ENCODE measurements around the gene PDE9A.
A peak's percentile ranks its signal among the peaks of the same experiment; 100 is the strongest.
"Not testable (repeated sequence)": the region's sequence is repeated elsewhere in the genome, so short reads cannot be mapped to it uniquely, and the experiment has no call there.

PDE9A gene

GRCh38 chr21:42653231-42654061 lies at the start of gene PDE9A:
Gene PDE9A, plus strand, starts transcription at chr21:42653621. Its CDS starts 194 bp downstream, at chr21:42653815.
- peak; percentile 35 for DNase-seq (ENCODE audit: low spot score)

- no peak for DNase-seq (ENCODE audit: low spot score)
These were observed 46.3 kb upstream of the PDE9A start for GRCh38 chr21:42607102-42607501.

- DNase-seq (ENCODE audit: low spot score), result no peak
These were observed 45.8 kb upstream of the PDE9A start for GRCh38 chr21:42607525-42608102.

DNA sequence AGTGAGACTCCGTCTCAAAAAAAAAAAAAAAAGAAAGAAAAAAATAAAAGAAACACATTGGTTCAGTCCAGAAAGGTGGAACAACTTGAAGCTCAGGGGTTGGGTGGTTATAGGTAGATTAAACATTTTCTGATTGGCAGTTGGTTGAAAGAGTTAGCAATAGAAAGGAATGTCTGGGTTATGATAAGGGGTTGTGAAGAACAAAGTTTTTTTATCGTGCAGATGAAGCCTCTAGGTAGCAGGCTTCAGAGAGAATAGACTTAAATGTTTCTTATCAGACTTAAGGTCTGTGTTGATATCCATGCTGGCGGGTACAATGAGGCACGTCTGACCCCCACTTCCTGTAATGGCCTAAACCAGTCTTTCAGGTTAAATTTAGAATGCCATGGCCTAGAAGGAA lies 45.0 kb upstream of the PDE9A start:
- DNase-seq (ENCODE audit: low spot score), result no peak

GRCh38 chr21:42609811-42610210 lies 43.6 kb upstream of the PDE9A start:
- DNase-seq (ENCODE audit: low spot score), result peak; percentile 61

DNA sequence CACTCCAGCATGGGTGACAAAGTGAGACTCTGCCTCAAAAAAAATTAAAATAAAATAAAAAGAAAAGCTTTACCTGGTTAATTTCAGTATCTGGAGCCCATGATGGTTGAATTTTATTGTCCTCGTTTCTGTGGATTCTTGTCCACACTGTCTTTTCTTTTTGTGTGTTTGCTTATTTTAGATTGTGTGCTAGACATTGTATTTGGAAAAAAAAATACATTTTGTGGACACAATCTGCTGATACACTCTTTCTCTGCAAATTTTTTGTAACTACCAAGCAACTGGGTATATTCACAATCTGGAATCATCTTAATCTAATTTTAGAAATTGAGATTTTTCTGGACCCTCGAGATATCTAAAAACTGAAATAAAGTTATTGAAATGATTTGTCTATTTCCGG lies 41.6 kb upstream of the PDE9A start:
- DNase-seq (ENCODE audit: low spot score), result no peak

- DNase-seq (ENCODE audit: low spot score), result no peak
These were observed 41.0 kb upstream of the PDE9A start for GRCh38 chr21:42612390-42612789.

GRCh38 chr21:42613756-42614155 lies 39.7 kb upstream of the PDE9A start:
- DNase-seq (ENCODE audit: low spot score), result no peak

DNA sequence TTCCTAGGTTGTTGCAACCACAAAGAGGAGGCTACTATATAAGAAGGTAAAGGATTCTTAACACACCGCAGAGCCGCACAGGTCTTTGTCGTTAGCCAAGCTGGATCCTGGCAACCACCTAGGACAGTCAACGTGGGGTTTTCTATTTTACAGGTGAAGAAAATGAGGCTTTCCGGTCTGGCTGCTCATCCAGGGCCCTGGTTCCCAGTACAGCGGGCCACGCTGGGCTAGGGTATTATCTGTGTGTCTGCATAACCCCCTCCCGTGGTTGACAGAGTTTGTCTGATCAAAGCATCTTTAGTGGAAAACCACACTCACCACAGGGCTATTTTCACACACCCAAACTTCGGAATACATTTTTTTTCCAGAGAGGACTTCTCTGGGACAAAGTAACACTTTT lies 39.0 kb upstream of the PDE9A start:
- peak; percentile 71 for DNase-seq (ENCODE audit: low spot score)

GRCh38 chr21:42614811-42615351 lies 38.5 kb upstream of the PDE9A start:
- DNase-seq (ENCODE audit: low spot score), result peak; percentile 88

DNA sequence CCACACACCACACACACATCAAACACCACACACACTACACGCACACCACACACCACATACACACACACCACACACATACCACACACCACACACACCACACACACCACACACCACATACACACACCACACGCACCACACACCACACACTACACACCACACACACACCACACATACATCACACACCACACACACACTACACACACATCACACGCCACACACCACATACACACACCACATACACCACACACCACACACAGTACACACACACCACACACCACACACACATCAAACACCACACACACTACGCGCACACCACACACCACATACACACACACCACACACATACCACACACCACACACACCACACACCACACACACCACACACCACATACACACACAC lies 38.0 kb upstream of the PDE9A start:
- DNase-seq (ENCODE audit: low spot score), result not testable (repeated sequence)

DNA sequence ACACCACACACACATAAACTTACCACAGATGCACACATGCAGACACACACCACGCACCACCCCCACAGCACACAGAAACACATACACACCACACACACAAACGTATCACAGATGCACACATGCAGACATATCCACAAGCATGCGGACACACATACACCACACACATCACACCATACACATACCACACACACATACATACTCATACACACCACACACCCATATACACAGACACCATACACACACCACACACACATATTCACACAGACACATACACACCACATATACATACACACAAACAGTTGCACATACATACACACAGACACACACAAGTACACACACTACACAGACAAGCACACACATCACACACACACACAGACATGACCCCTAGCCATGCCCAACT lies 37.5 kb upstream of the PDE9A start:
- DNase-seq (ENCODE audit: low spot score), result no peak

GRCh38 chr21:42616446-42616845 lies 37.0 kb upstream of the PDE9A start:
- no peak for DNase-seq (ENCODE audit: low spot score)

GRCh38 chr21:42616941-42617340 lies 36.5 kb upstream of the PDE9A start:
- DNase-seq (ENCODE audit: low spot score), result no peak

- DNase-seq (ENCODE audit: low spot score), result no peak
These were observed 35.9 kb upstream of the PDE9A start for GRCh38 chr21:42617486-42617885.

DNA sequence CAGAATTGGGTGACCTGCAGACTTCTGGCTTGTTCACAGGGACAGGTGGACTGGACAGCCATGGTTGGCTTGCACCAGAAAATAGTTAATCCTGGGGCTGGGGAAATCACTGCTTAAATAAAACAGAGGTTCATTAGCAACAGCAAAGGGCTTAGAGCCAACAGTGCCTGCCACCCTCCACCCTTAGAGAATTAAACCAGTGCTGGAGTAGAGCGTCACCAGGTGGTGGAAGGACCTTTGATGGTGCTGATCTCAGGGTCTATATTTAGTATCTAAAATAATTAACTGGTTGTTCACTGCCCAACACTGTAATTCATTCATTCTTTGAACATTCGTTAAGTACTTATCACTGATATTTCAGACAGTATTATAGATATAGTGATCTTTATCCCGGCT lies 34.7 kb upstream of the PDE9A start:
- no peak for DNase-seq (ENCODE audit: low spot score)

- DNase-seq (ENCODE audit: low spot score), result no peak
These were observed 34.3 kb upstream of the PDE9A start for GRCh38 chr21:42619166-42619565.

DNA sequence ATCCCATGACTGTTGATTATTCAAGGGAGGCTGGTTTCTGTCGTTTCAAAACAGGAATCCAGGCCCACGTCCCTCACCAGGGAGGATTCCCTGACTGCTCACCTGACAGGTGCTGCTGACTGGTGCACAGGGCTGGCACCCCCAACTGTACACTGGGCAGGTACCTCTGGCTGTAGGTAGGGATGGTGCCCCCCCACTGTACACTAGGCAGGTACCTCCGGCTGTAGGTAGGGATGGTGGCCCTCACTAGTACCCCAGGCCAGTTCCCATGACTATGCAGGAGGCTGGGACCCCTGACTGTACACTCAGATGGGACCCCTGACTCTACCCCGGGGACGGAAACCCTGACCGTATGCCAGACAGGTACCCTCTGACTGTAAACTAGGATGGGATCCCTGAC lies 33.6 kb upstream of the PDE9A start:
- no peak for DNase-seq (ENCODE audit: low spot score)

- DNase-seq (ENCODE audit: low spot score), result no peak
These were observed 32.1 kb upstream of the PDE9A start for GRCh38 chr21:42621166-42621818.

GRCh38 chr21:42621819-42622177 lies 31.6 kb upstream of the PDE9A start:
- DNase-seq (ENCODE audit: low spot score), result no peak

GRCh38 chr21:42622284-42622683 lies 31.1 kb upstream of the PDE9A start:
- no peak for DNase-seq (ENCODE audit: low spot score)

DNA sequence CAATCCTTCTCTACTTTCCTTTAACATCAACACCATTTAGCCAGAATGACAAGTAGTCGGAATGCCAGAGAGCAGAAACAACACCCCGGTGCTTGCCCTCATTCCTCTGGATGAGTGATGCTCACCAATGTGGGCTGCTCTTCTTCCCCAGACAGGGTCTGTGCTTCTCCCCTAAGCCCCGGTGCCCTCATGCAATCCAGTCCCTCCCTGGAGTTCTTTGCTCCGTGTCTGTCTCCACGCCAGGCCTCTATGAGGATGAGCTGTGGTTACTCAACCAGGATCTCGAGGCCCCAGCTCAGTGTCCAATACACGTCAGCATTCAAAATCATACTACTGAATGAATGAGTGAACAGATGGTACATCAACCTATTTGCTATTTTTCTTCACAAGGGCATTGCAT lies 29.7 kb upstream of the PDE9A start:
- no peak for DNase-seq (ENCODE audit: low spot score)

All from SW480 (cell line).